Measurements from ENCODE around the gene SLC39A6.

- TF ChIP-seq EZH2 (IDR thresholded peaks at IDR 0.05; ENCODE audit: borderline replicate concordance, low read depth, low read length, severe bottlenecking) (no peak), GATA2 (IDR thresholded peaks at IDR 0.05; ENCODE audit: insufficient read depth, insufficient read length, low read depth, low read length) (no peak), POLR2AphosphoS5 (IDR thresholded peaks at IDR 0.05; ENCODE audit: insufficient read depth, low read depth, low read length) (no peak), POLR2A (IDR thresholded peaks at IDR 0.05; ENCODE audit: low read depth, low read length) (no peak), MYC (IDR thresholded peaks at IDR 0.05; ENCODE audit: low read depth, low read length) (no peak), JUN (IDR thresholded peaks at IDR 0.05; ENCODE audit: borderline replicate concordance, insufficient read depth, insufficient read length, low read depth) (no peak), MAX (IDR thresholded peaks at IDR 0.05; ENCODE audit: insufficient read depth, insufficient read length) (no peak), FOS (IDR thresholded peaks at IDR 0.05; ENCODE audit: borderline replicate concordance, insufficient read depth, low read length) (no peak)
- TF ChIP-seq, protein P1, sequence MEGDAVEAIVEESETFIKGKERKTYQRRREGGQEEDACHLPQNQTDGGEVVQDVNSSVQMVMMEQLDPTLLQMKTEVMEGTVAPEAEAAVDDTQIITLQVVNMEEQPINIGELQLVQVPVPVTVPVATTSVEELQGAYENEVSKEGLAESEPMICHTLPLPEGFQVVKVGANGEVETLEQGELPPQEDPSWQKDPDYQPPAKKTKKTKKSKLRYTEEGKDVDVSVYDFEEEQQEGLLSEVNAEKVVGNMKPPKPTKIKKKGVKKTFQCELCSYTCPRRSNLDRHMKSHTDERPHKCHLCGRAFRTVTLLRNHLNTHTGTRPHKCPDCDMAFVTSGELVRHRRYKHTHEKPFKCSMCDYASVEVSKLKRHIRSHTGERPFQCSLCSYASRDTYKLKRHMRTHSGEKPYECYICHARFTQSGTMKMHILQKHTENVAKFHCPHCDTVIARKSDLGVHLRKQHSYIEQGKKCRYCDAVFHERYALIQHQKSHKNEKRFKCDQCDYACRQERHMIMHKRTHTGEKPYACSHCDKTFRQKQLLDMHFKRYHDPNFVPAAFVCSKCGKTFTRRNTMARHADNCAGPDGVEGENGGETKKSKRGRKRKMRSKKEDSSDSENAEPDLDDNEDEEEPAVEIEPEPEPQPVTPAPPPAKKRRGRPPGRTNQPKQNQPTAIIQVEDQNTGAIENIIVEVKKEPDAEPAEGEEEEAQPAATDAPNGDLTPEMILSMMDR (IDR thresholded peaks at IDR 0.05; ENCODE audit: extremely low read depth in 1 of 2, insufficient read depth in 1 of 2, low read depth in 1 of 2, low read length in 2 of 2): no peak
Measured at GRCh38 chr18:36114251-36114650, 14.9 kb downstream of the SLC39A6 start.
